Skin epidermis (tissue), 12 donors: ENCODE results near the gene LSG1.

Experiments
- H3K27ac ChIP-seq, 21 experiments: fragments of 200-600 bp; sonication (generic) in 11 of 21; one replicate each; pipeline ENCODE4 v1.5.0; 2020; ENCODE audit warnings: mild to moderate bottlenecking in 3 of 21, inconsistent platforms in 2 of 21, moderate library complexity in 2 of 21
- H3K4me3 ChIP-seq, 7 experiments: fragments of 200-600 bp; sonication (generic) in 2 of 7; one replicate each; pipeline ENCODE4 v1.5.0; 2020; ENCODE audit warnings: inconsistent platforms in 2 of 7, mild to moderate bottlenecking in 2 of 7, moderate library complexity in 1 of 7

Gene LSG1

DNA sequence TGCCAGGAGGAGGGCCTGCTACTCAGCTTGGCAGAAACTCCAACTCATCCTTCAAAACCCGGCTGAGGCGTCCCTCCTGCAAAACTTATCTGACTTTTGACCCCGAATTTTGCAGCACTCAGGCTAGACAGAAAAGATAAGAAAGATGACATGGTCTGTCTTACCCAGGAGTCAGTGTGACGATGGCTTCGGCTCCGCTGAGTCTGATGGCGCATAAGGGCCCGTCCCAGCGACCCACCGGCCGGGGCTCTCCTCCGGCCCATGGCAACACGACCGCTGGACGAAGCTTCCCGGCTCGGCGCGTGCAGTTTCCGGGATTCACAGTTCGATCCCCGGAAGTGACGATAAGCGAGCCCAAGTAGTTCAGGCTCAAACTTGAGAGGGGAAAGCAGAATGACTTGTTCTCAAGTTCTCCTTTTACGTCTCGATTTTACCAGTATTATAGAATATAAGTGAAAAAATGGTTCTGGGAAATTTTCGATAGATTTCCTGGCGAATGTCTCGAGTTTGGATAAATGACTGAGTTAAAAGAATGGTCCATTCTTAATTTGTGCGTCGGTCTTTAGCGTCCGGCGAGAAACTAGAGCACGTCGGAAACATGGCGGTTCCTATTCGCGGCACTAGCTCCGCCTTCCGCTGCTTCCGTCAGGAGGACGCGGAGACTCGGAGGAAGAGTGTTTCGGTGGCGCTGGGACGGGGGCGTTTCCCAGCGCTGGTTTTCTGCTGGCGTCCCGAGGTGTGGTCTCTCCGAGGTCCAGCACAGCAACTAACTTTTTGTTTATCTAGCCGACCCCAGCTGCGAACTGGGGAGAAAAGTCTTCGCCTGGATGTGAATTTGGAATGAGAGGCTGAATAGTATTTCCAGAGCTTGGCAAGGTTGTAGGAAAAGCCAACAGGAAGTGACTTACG, at the start of gene LSG1:
Gene LSG1, minus strand, starts transcription at position 292 of the 909 bp plus-strand sequence. Its CDS starts 29 bp downstream, at position 263.
- Histone ChIP-seq H3K27ac (peak within 1 kb of the TSS; percentile 73 to 99 (median 96)), H3K4me3 (peak within 1 kb of the TSS; percentile 75 to 98 (median 88))

DNA sequence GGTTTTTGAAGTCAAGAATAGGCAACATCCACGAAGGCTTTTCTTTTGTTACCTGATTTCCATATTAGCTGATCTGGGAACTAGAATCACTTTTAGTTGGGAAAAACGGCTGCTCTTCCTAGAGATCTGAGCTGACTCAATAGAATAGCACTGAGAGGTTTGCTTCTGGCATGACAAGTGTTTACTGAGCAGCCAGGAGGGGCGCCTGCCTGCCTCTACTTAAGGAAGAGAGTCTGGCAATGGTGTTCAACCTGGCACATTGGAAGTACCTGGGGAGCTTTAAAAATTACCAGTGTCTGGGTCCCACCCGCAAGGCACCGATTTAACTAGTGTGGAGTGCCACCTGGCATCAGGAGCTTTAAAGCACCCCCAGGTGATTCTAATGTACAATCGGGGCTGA, 48.1 kb upstream of the LSG1 start:
- Histone ChIP-seq H3K27ac (no peak overlapping the region), H3K4me3 (no peak overlapping the region)

- Histone ChIP-seq H3K4me3 (no peak overlapping the region), H3K27ac (no peak overlapping the region)
Measured at GRCh38 chr3:194718079-194718478, 46.1 kb upstream of the LSG1 start.

DNA sequence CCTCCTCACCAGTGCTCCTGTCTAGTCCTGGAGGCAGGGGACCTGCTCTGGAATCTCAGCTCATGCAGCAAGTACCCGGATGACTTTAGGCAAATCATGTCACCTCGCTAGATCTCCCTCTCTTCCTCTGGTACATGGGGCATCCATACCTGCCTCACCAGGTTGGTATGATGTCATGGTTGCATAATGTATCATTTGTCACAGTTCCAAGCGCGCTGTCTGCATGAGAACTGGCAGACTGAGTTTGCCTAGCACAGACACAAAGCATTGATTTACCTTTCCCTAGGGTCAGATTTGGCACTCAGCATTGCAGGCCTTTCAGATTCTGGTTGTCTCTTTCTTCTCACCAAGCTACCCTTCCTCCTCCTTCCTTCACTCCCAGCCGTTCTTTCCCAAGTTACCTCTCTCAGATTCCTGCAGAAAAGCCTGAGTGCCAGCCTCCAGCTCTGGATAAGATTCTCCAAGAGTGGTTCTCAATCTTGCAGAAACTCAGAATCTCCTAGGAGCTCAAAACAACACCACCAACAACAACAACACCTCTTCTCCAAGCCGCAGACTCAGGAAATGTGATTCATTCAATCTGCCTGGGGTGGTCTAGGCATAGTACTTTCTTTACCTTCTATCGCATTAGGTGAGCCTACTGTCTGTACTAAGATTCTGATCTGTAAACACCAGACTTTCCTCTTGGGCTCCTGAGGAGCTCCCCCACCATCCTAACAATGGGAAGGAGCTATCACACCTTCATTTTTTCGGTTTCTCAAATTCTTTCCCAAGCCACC, 43.2 kb upstream of the LSG1 start:
- H3K27ac ChIP-seq: peak overlapping the region in 9 of 21 experiments; percentile 2 to 78 (median 38)

GRCh38 chr3:194714564-194714963, 42.6 kb upstream of the LSG1 start:
- H3K27ac ChIP-seq: peak overlapping the region in 7 of 21 experiments; percentile 14 to 78 (median 42)
- H3K4me3 ChIP-seq: no peak overlapping the region

More for the DNA sequence above, 43.2 kb upstream of the LSG1 start:
- no peak overlapping the region for H3K4me3 ChIP-seq

DNA sequence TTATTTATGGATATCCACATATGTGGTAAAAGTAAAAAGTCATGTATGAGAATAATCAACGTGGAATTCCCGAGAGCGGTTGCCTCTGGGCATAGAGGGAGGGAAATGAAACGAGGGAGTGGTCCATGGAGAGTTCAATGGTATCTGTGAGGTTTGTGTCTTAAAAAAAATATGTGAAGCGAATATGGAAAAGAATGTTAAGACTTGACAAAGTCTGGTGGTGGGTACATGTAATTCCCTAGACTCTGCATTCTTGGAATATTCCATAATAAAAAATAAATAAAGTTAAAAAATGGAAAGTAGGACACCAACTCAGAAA, 42.1 kb upstream of the LSG1 start:
- Histone ChIP-seq H3K4me3 (no peak overlapping the region), H3K27ac (peak overlapping the region in 4 of 21 experiments; percentile 38 to 78 (median 69))

DNA sequence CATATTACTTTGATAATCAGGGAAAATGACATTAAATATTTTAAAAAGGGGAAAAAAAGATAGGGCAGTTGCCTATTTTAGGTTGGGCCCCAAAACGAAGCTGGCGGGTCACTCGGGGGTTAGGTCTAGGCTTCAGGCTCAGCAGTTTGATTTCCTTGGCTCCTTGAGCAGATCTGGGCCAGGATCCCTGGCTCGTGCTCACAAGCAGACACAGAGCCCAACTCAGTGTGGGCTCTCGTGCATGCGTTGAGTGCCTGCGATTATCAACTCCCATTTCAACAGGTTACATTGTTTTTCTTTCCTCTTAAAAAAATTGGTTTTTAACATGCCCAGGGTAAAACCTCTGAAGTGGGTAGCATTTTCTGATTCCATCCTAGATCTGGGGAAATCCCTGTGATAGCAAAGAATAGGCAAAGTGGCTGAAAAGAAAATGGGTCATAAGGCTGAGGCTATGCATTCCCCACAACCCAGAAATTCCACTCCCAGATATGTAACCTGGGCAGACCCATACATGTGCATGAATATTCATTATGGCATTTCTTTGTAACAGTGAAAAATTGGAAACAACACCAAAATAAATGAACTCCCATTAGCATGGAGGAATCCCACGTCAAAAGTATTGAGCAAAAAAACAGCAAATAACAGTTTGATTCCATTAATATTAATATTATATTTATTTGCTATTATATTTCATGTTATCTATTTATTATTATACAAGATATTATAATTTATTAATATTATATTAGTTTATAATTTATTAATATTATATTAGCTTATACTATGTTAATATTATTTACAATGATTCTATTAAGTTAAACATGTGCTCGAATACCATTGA, 41.5 kb upstream of the LSG1 start:
- H3K27ac ChIP-seq: no peak overlapping the region

DNA sequence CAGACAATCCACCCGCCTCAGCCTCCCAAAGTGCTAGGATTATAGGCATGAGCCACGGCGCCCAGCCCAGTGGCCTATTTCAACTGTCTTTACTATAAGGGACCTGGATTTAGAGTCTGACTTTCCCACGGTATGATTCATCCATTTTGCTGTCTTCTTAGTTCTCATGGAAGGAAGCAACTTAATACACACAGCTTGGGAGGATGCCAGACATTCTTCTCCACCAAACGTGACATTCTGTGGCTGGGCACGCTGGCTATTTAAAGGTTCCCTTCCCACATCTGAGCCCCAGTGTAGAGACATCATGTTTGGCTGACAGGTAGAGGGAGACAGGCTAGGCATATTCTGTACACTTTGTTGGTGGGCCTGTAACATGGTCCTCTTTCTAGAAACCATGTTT, 39.9 kb upstream of the LSG1 start:
- H3K4me3 ChIP-seq: no peak overlapping the region
- H3K27ac ChIP-seq: no peak overlapping the region

More for the DNA sequence above, 41.5 kb upstream of the LSG1 start:
- no peak overlapping the region for H3K4me3 ChIP-seq

DNA sequence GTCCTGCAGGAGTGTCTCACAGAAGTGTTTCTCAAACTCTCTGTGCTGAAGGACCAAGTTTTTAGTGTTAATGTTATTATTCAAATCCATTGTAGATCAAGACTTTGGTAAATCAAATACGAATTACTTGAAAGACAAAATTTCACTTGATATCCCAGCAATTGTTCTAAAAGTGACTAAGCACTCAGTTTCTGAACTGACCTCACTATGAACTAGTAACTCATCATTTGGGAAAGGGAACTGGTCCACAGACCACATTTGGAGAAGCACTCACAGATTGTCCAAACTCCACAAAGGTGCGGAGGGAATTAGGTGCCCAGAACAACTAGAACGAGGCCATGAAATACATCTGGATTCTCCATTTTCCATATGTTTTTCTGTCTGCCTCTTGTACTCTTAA, 39.3 kb upstream of the LSG1 start:
- H3K27ac ChIP-seq: no peak overlapping the region

GRCh38 chr3:194707147-194707540, 35.2 kb upstream of the LSG1 start:
- H3K4me3 ChIP-seq: no peak overlapping the region
- no peak overlapping the region for H3K27ac ChIP-seq

More for the DNA sequence above, 39.3 kb upstream of the LSG1 start:
- H3K4me3 ChIP-seq: no peak overlapping the region

- no peak overlapping the region for H3K4me3 ChIP-seq
- no peak overlapping the region for H3K27ac ChIP-seq
Measured at GRCh38 chr3:194705761-194706160, 33.8 kb upstream of the LSG1 start.

DNA sequence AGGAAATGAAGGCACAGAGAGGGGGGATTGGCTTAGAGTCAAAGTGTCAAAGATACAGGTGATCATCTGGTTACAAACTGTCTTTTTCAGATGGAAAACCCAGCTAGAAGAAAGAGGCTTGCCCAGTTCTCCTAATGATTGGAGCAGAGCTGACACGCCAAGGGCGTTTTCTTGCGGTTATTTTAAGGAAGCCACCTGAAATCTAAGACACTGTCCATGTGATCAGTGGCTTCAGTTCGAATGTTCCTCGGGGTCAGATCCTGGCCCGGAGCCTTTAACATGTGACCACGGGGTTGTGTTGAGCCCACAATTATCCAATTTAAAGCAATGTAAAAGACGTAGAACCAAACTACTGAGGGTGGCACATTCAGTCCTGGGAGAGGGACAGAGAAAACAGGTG, 33.2 kb upstream of the LSG1 start:
- no peak overlapping the region for H3K4me3 ChIP-seq
- no peak overlapping the region for H3K27ac ChIP-seq

- H3K27ac ChIP-seq: no peak overlapping the region
Measured at GRCh38 chr3:194702545-194702944, 30.6 kb upstream of the LSG1 start.

DNA sequence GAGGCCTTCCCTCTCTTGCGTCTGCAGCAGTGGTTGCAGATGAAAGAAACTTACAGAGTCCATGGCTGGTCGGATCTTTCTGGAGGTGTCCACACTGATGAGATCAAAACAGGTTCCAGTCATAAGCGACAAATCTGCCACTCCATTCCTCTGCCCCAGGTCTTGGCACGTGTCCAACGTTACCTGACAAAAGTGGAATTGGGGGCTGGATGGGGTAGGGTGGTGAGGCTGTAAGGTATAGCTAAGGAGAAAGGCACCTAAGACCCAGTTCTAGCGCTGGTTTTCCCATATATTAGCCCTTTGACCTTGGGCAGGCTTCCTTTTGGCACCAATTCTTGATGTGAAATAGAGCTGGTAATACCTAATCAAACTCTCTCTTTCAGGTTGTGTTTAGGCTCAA, 24.7 kb upstream of the LSG1 start:
- H3K4me3 ChIP-seq: no peak overlapping the region
- no peak overlapping the region for H3K27ac ChIP-seq

More at GRCh38 chr3:194702545-194702944, 30.6 kb upstream of the LSG1 start:
- H3K4me3 ChIP-seq: no peak overlapping the region

- Histone ChIP-seq H3K4me3 (no peak overlapping the region), H3K27ac (no peak overlapping the region)
Measured at GRCh38 chr3:194691481-194692283, 19.7 kb upstream of the LSG1 start.

DNA sequence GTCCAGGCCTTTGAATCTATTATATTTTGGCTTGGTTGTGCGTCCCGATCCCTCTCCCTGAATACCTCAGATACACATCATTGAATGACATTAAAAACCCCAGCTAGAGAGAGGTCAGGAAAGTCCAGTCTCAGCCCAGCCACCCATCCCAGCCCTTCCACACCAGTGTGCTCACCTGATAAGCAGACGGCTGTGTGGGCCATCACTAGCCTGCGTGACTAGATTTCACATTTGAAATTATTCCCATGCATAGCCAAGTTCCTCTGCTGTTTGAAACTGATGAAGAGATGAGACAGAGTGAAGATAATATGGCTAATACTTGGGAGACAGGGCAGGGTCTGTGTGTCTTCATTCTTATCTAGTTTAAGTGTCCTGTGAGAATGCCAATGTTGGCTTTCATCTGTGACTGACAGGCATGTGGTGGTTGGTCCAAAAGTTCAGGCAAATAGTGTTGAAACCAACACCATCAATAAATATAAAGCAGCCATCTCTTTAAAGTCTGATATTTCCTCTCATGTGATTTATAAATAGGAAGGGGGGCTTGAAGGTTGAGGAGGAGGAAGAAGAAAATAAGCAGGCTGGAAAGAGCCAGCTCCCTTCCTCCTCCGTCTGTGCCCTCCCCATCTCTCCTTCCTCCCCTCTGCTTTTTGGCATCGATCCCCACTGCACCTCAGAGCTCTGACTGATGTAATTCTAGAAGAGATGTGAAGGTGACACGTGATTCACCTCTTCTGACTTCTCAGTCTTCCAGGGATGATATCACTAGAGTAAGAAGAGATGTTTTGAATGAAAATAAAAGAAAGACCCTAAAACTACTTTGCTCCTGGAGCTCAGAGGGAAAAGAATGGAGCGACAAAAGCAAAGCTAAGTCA, 18.7 kb upstream of the LSG1 start:
- Histone ChIP-seq H3K27ac (peak overlapping the region in 1 of 21 experiments; percentile 23), H3K4me3 (no peak overlapping the region)

- H3K4me3 ChIP-seq: peak overlapping the region in 1 of 7 experiments; percentile 11
- H3K27ac ChIP-seq: peak overlapping the region in 9 of 21 experiments; percentile 1 to 86 (median 36)
Measured at GRCh38 chr3:194689493-194689944, 17.5 kb upstream of the LSG1 start.

DNA sequence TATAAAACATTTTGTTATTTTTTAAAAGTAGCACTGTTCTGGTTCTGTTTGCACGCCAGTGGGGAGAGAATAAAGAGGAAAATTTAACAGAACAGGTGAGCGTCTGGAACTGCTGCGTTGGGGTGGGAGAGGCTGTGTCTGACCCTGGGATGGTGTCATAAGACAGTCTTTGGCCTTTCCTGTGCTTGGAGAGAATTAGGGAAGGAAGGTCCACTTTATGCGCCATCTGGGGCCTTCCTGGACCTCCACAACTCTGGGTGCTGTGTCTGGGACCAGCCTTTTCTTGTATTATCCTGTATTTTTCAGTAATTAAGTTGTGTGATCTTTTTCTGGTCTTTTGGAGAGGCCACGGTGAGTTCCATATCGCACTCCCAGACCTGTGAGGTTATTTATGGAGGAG, 17.0 kb upstream of the LSG1 start:
- peak overlapping the region in 5 of 7 experiments; percentile 9 to 75 (median 59) for H3K4me3 ChIP-seq
- H3K27ac ChIP-seq: peak overlapping the region in 9 of 21 experiments; percentile 1 to 86 (median 47)
